ENCODE data around the gene RNF38. TPM values are rescaled to one million over a fixed set of nuclear protein-coding genes. Genes with fewer than 3 reads are reported as not detected.

Gene RNF38
- total RNA-seq, 1 donor = 12.7 TPM

- TF ChIP-seq CTCF (IDR thresholded peaks at IDR 0.05; ENCODE audit: extremely low read depth, low read depth, low read length) = no peak
These were observed 82.3 kb downstream of the RNF38 start for GRCh38 chr9:36317766-36318165.

GRCh38 chr9:36316611-36317317 lies 83.3 kb downstream of the RNF38 start:
- Histone ChIP-seq H3K27me3 (ENCODE audit: insufficient read depth, low read length) (no peaks in the 10 kb centered on the region), H3K36me3 (ENCODE audit: insufficient read depth, low read length) (no peaks in the 10 kb centered on the region), H3K4me1 (ENCODE audit: insufficient read depth, low read length) (no peaks in the 10 kb centered on the region), H3K9me3 (ENCODE audit: low read depth, low read length) (no peaks in the 10 kb centered on the region), H3K27ac (ENCODE audit: low read depth, low read length) (no peak overlapping the region), H3K4me2 (ENCODE audit: insufficient read depth, low read length) (peak overlapping the region; percentile 15), H3K79me2 (ENCODE audit: insufficient read depth, low read length) (no peaks in the 10 kb centered on the region), H3K4me3 (ENCODE audit: insufficient read depth, low read length) (no peak overlapping the region), H2AFZ (ENCODE audit: low read length) (no peak overlapping the region), H4K20me1 (ENCODE audit: insufficient read depth, low read length) (no peaks in the 10 kb centered on the region)
- no peak for TF ChIP-seq CTCF (IDR thresholded peaks at IDR 0.05; ENCODE audit: extremely low read depth, low read depth, low read length)
- no peak for DNase-seq (ENCODE audit: insufficient read length, low spot score, missing footprints)

More at GRCh38 chr9:36317766-36318165, 82.3 kb downstream of the RNF38 start:
- Histone ChIP-seq H3K4me3 (ENCODE audit: insufficient read depth, low read length) (no peak overlapping the region), H3K9me3 (ENCODE audit: low read depth, low read length) (no peaks in the 10 kb centered on the region), H3K27ac (ENCODE audit: low read depth, low read length) (no peak overlapping the region), H3K36me3 (ENCODE audit: insufficient read depth, low read length) (no peaks in the 10 kb centered on the region), H3K27me3 (ENCODE audit: insufficient read depth, low read length) (no peaks in the 10 kb centered on the region), H3K79me2 (ENCODE audit: insufficient read depth, low read length) (no peaks in the 10 kb centered on the region), H4K20me1 (ENCODE audit: insufficient read depth, low read length) (no peaks in the 10 kb centered on the region), H2AFZ (ENCODE audit: low read length) (no peak overlapping the region), H3K4me2 (ENCODE audit: insufficient read depth, low read length) (no peak overlapping the region), H3K4me1 (ENCODE audit: insufficient read depth, low read length) (no peaks in the 10 kb centered on the region)
- peak; percentile 26 for DNase-seq (ENCODE audit: insufficient read length, low spot score, missing footprints)

GRCh38 chr9:36316049-36316448 lies 84.0 kb downstream of the RNF38 start:
- no peak for TF ChIP-seq CTCF (IDR thresholded peaks at IDR 0.05; ENCODE audit: extremely low read depth, low read depth, low read length)

GRCh38 chr9:36315283-36315682 lies 84.8 kb downstream of the RNF38 start:
- Histone ChIP-seq H3K27me3 (ENCODE audit: insufficient read depth, low read length) (no peaks in the 10 kb centered on the region), H2AFZ (ENCODE audit: low read length) (no peak overlapping the region), H3K4me1 (ENCODE audit: insufficient read depth, low read length) (no peaks in the 10 kb centered on the region), H3K36me3 (ENCODE audit: insufficient read depth, low read length) (no peaks in the 10 kb centered on the region), H3K79me2 (ENCODE audit: insufficient read depth, low read length) (no peaks in the 10 kb centered on the region), H3K4me3 (ENCODE audit: insufficient read depth, low read length) (no peak overlapping the region), H3K27ac (ENCODE audit: low read depth, low read length) (no peak overlapping the region), H3K4me2 (ENCODE audit: insufficient read depth, low read length) (no peak overlapping the region), H4K20me1 (ENCODE audit: insufficient read depth, low read length) (no peaks in the 10 kb centered on the region), H3K9me3 (ENCODE audit: low read depth, low read length) (no peaks in the 10 kb centered on the region)
- TF ChIP-seq CTCF (IDR thresholded peaks at IDR 0.05; ENCODE audit: extremely low read depth, low read depth, low read length) = no peak
- no peak for DNase-seq (ENCODE audit: insufficient read length, low spot score, missing footprints)

More at GRCh38 chr9:36316049-36316448, 84.0 kb downstream of the RNF38 start:
- H3K36me3 ChIP-seq (ENCODE audit: insufficient read depth, low read length) = no peaks in the 10 kb centered on the region
- H3K4me3 ChIP-seq (ENCODE audit: insufficient read depth, low read length) = no peak overlapping the region
- no peak overlapping the region for H3K4me2 ChIP-seq (ENCODE audit: insufficient read depth, low read length)
- H2AFZ ChIP-seq (ENCODE audit: low read length) = no peak overlapping the region
- DNase-seq (ENCODE audit: insufficient read length, low spot score, missing footprints) = no peak
- H4K20me1 ChIP-seq (ENCODE audit: insufficient read depth, low read length) = no peaks in the 10 kb centered on the region
- no peak overlapping the region for H3K27ac ChIP-seq (ENCODE audit: low read depth, low read length)
- no peaks in the 10 kb centered on the region for H3K79me2 ChIP-seq (ENCODE audit: insufficient read depth, low read length)
- no peaks in the 10 kb centered on the region for H3K27me3 ChIP-seq (ENCODE audit: insufficient read depth, low read length)
- no peaks in the 10 kb centered on the region for H3K9me3 ChIP-seq (ENCODE audit: low read depth, low read length)
- H3K4me1 ChIP-seq (ENCODE audit: insufficient read depth, low read length) = no peaks in the 10 kb centered on the region

Data from osteoblast (primary cell).